Endothelial cell (in vitro differentiated cells): ENCODE data around the gene FBN2. TPM values are rescaled to one million over a fixed set of nuclear protein-coding genes. Genes with fewer than 3 reads are reported as not detected.

Source experiments
- DNase-seq: peaks from one replicate; pipeline ENCODE4 v3.0.0; 2021; ENCODE audit warnings: low spot score
- H3K27ac Mint-ChIP-seq: one replicate; pipeline ENCODE4 v1.8.0; 2021; ENCODE audit warnings: mixed read lengths, inconsistent platforms; ENCODE audit not compliant: unreplicated experiment
- H3K27me3 Mint-ChIP-seq: one replicate; pipeline ENCODE4 v1.8.0; 2021; ENCODE audit warnings: mild to moderate bottlenecking, moderate library complexity, mixed read lengths, inconsistent platforms; ENCODE audit not compliant: unreplicated experiment
- H3K36me3 Mint-ChIP-seq: one replicate; pipeline ENCODE4 v1.8.0; 2021; ENCODE audit warnings: mild to moderate bottlenecking, low read depth, mixed read lengths, inconsistent platforms; ENCODE audit not compliant: unreplicated experiment
- H3K4me1 Mint-ChIP-seq: one replicate; pipeline ENCODE4 v1.8.0; 2021; ENCODE audit warnings: mild to moderate bottlenecking, mixed read lengths, inconsistent platforms; ENCODE audit not compliant: unreplicated experiment
- H3K4me3 Mint-ChIP-seq: one replicate; pipeline ENCODE4 v1.8.0; 2021; ENCODE audit warnings: mild to moderate bottlenecking, mixed read lengths, inconsistent platforms; ENCODE audit not compliant: unreplicated experiment
- H3K9me3 Mint-ChIP-seq: one replicate; pipeline ENCODE4 v1.8.0; 2021; ENCODE audit warnings: mixed read lengths, inconsistent platforms; ENCODE audit not compliant: unreplicated experiment
- CTCF ChIP-seq: fragments of 200-600 bp; sonication (generic); IDR thresholded peaks from one replicate; pipeline ENCODE4 v1.5.0; 2021; ENCODE audit warnings: antibody characterized with exemption; ENCODE audit not compliant: unreplicated experiment
- total RNA-seq: library from RNA; stranded (reverse); fragmentation: NEBNext Ultra II Directional; extraction: Animal tissue kit (Norgen Biotek cat#: 25700); gene quantifications from one replicate; pipeline ENCODE4 v1.2.1, GENCODE V29; 2021; ENCODE audit not compliant: unreplicated experiment

Gene FBN2
- total RNA-seq, 1 donor from 2014 or later = 106 TPM

- peaks cover 10% of the 10 kb centered on the region for H3K4me1 Mint-ChIP-seq
- peaks cover 2% of the 10 kb centered on the region for H3K27me3 Mint-ChIP-seq
- TF ChIP-seq CTCF = peak; percentile 14
- H3K27ac Mint-ChIP-seq = peak overlapping the region; percentile 82
- no peaks in the 10 kb centered on the region for H3K9me3 Mint-ChIP-seq
- peak overlapping the region; percentile 91 for H3K4me3 Mint-ChIP-seq
- DNase-seq = peak; percentile 59
- peaks cover 4% of the 10 kb centered on the region for H3K36me3 Mint-ChIP-seq
Observed at GRCh38 chr5:128537221-128537999, 635 bp downstream of the FBN2 start.

- peak overlapping the region; percentile 91 for H3K4me3 Mint-ChIP-seq
Observed at GRCh38 chr5:128536254-128537220, 1.5 kb downstream of the FBN2 start.

GRCh38 chr5:128535251-128535650 lies 2.8 kb downstream of the FBN2 start:
- Mint-ChIP-seq H3K4me3 (peak overlapping the region; percentile 3), H3K27ac (no peak overlapping the region), H3K36me3 (peaks cover 9% of the 10 kb centered on the region), H3K9me3 (no peaks in the 10 kb centered on the region), H3K4me1 (peaks cover 10% of the 10 kb centered on the region), H3K27me3 (peaks cover 2% of the 10 kb centered on the region)
- no peak for TF ChIP-seq CTCF
- no peak for DNase-seq

More at GRCh38 chr5:128536254-128537220, 1.5 kb downstream of the FBN2 start:
- DNase-seq = peak; percentile 23
- Mint-ChIP-seq H3K27me3 (peaks cover 2% of the 10 kb centered on the region), H3K4me1 (peaks cover 10% of the 10 kb centered on the region), H3K9me3 (no peaks in the 10 kb centered on the region), H3K27ac (peak overlapping the region; percentile 9), H3K36me3 (peaks cover 9% of the 10 kb centered on the region)
- no peak for TF ChIP-seq CTCF

GRCh38 chr5:128534726-128535125 lies 3.3 kb downstream of the FBN2 start:
- Mint-ChIP-seq H3K4me1 (peaks cover 10% of the 10 kb centered on the region), H3K36me3 (peaks cover 9% of the 10 kb centered on the region), H3K27me3 (peaks cover 2% of the 10 kb centered on the region), H3K4me3 (no peak overlapping the region), H3K27ac (no peak overlapping the region), H3K9me3 (no peaks in the 10 kb centered on the region)
- DNase-seq = no peak
- TF ChIP-seq CTCF = no peak
